Mammary epithelial cell (primary cell): ENCODE results near the gene DESI2.

Experiments used
- EZH2 ChIP-seq: IDR thresholded peaks from 2 replicates; pipeline ENCODE4 v1.6.1; 2012; ENCODE audit warnings: low read length, inconsistent platforms, borderline replicate concordance
- TF ChIP-seq, protein P1 (sequence below), 2 donors: IDR thresholded peaks in 1 of 2; conservative IDR thresholded peaks in 1 of 2; 2 replicates each; pipeline ENCODE4 v1.5.1; 2011 to 2012; ENCODE audit warnings: inconsistent platforms in 2 of 2, low read length in 2 of 2, mild to moderate bottlenecking in 2 of 2, control low read depth in 1 of 2, low read depth in 1 of 2; ENCODE audit not compliant: insufficient read depth in 1 of 2; ENCODE audit errors: extremely low read depth in 1 of 2

DNA sequence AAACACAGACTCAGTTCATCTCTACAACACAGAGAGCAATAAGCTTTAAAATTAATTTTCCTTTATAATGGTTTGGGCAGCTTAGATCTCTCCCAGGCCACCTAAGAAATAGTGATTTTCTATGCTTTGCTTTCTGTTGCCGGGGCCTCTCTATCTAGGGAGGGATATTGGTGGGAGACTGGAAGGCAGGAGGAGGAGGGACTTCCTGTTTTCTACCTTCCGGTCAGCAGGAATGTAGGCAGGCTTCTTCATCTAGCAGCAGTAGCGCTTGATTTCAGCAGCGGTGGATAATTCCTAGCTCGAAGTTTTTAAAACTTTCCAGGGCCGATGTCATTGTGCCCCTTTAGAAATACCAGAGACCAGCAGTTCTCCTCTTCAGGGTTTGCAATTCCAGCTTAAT is 5.1 kb upstream of the DESI2 start:
- TF ChIP-seq, protein P1, sequence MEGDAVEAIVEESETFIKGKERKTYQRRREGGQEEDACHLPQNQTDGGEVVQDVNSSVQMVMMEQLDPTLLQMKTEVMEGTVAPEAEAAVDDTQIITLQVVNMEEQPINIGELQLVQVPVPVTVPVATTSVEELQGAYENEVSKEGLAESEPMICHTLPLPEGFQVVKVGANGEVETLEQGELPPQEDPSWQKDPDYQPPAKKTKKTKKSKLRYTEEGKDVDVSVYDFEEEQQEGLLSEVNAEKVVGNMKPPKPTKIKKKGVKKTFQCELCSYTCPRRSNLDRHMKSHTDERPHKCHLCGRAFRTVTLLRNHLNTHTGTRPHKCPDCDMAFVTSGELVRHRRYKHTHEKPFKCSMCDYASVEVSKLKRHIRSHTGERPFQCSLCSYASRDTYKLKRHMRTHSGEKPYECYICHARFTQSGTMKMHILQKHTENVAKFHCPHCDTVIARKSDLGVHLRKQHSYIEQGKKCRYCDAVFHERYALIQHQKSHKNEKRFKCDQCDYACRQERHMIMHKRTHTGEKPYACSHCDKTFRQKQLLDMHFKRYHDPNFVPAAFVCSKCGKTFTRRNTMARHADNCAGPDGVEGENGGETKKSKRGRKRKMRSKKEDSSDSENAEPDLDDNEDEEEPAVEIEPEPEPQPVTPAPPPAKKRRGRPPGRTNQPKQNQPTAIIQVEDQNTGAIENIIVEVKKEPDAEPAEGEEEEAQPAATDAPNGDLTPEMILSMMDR (conservative IDR thresholded peaks at IDR 0.05 in 1 of 2, IDR thresholded peaks at IDR 0.05 in 1 of 2; ENCODE audit: extremely low read depth in 1 of 2, insufficient read depth in 1 of 2, low read depth in 1 of 2, low read length in 2 of 2) = no peak
- no peak for TF ChIP-seq EZH2
